Body of pancreas (tissue), 4 donors: ENCODE data around the gene ARFRP1.

Experiments used
- POLR2A ChIP-seq, 3 donors: fragments of 450-650 bp; IDR thresholded peaks; one replicate each; pipeline ENCODE4 v1.6.1; 2016; ENCODE audit warnings: antibody characterized with exemption in 3 of 3, mild to moderate bottlenecking in 2 of 3
- TF ChIP-seq, protein P1 (sequence below), 7 experiments: fragments of 450-650 bp in 4 of 7; fragments of 200-600 bp in 3 of 7; sonication (generic) in 3 of 7; IDR thresholded peaks; one replicate each; pipeline ENCODE4 v1.5.1; 2016 to 2019; ENCODE audit warnings: antibody characterized with exemption in 7 of 7

DNA sequence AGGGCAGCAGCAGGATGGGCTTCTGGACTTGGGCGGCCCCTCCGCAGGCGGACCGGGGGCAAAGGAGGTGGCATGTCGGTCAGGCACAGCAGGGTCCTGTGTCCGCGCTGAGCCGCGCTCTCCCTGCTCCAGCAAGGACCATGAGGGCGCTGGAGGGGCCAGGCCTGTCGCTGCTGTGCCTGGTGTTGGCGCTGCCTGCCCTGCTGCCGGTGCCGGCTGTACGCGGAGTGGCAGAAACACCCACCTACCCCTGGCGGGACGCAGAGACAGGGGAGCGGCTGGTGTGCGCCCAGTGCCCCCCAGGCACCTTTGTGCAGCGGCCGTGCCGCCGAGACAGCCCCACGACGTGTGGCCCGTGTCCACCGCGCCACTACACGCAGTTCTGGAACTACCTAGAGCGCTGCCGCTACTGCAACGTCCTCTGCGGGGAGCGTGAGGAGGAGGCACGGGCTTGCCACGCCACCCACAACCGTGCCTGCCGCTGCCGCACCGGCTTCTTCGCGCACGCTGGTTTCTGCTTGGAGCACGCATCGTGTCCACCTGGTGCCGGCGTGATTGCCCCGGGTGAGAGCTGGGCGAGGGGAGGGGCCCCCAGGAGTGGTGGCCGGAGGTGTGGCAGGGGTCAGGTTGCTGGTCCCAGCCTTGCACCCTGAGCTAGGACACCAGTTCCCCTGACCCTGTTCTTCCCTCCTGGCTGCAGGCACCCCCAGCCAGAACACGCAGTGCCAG lies 11.0 kb downstream of the ARFRP1 start, which contains the start of gene TNFRSF6B:
- TF ChIP-seq, protein P1, sequence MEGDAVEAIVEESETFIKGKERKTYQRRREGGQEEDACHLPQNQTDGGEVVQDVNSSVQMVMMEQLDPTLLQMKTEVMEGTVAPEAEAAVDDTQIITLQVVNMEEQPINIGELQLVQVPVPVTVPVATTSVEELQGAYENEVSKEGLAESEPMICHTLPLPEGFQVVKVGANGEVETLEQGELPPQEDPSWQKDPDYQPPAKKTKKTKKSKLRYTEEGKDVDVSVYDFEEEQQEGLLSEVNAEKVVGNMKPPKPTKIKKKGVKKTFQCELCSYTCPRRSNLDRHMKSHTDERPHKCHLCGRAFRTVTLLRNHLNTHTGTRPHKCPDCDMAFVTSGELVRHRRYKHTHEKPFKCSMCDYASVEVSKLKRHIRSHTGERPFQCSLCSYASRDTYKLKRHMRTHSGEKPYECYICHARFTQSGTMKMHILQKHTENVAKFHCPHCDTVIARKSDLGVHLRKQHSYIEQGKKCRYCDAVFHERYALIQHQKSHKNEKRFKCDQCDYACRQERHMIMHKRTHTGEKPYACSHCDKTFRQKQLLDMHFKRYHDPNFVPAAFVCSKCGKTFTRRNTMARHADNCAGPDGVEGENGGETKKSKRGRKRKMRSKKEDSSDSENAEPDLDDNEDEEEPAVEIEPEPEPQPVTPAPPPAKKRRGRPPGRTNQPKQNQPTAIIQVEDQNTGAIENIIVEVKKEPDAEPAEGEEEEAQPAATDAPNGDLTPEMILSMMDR (IDR thresholded peaks at IDR 0.05) = no peak
- peak in 2 of 3 donors; percentile 1 to 12 for TF ChIP-seq POLR2A (IDR thresholded peaks at IDR 0.05)
